Vagina (tissue), 2 donors: ENCODE measurements around the gene TMEM19.

Source experiments
- CTCF ChIP-seq, 3 experiments: fragments of 450-650 bp in 2 of 3; fragments of 200-600 bp in 1 of 3; sonication (generic) in 1 of 3; IDR thresholded peaks; one replicate each; pipeline ENCODE4 v1.5.1; 2017 to 2019; ENCODE audit warnings: antibody characterized with exemption in 3 of 3, mild to moderate bottlenecking in 2 of 3, moderate library complexity in 2 of 3
- POLR2AphosphoS5 ChIP-seq, 2 donors: sonication (generic); formaldehyde crosslinking; IDR thresholded peaks; one replicate each; pipeline ENCODE4 v1.9.0; 2017; ENCODE audit warnings: antibody characterized with exemption in 2 of 2, mild to moderate bottlenecking in 2 of 2, low read depth in 1 of 2; ENCODE audit not compliant: insufficient read depth in 1 of 2

GRCh38 chr12:71693126-71693525 is 7.2 kb downstream of the TMEM19 start:
- TF ChIP-seq CTCF (IDR thresholded peaks at IDR 0.05) (no peak), POLR2AphosphoS5 (IDR thresholded peaks at IDR 0.05; ENCODE audit: insufficient read depth in 1 of 2, low read depth in 1 of 2) (no peak)
